Measurements from ENCODE around the gene MAN1A2.
"Not testable (repeated sequence)": the region's sequence is repeated elsewhere in the genome, so short reads cannot be mapped to it uniquely, and the experiment has no call there.

MAN1A2 gene

DNA sequence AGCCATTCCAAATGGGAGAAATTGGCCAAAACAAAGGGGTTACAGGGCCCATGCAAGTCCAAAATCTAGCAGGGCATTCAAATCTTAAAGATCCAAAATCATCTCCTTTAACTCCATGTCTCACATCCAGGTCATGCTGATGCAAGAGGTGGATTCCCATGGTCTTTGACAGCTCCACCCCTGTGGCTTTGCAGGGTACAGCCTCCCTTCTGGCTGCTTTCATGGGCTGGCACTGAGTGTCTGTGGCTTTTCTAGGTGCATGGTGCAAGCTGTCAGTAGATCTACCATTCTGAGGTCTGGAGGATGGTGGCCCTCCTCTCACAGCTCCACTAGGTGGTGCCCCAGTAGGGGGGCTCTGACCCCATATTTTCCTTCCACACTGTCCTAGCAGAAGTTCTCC, 191.2 kb downstream of the MAN1A2 start:
- not testable (repeated sequence) for DNase-seq (ENCODE audit: low read depth)

DNA sequence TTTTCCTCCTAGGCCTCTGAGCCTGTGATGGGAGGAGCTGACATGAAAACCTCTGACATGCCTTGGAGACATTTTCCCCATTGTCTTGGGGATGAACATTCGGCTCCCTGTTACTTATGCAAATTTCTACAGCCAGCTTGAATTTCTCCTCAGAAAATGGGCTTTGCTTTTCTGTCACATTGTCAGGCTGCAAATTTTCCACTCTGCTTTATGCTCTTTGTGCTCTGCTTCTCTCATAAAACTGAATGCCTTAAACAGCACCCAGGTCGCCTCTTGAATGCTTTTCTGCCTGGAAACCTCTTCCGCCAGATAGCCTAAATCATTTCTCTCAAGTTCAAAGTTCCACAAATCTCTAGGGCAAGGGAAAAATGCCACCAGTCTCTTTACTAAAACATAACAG, 191.9 kb downstream of the MAN1A2 start:
- DNase-seq (ENCODE audit: low read depth): no peak

DNA sequence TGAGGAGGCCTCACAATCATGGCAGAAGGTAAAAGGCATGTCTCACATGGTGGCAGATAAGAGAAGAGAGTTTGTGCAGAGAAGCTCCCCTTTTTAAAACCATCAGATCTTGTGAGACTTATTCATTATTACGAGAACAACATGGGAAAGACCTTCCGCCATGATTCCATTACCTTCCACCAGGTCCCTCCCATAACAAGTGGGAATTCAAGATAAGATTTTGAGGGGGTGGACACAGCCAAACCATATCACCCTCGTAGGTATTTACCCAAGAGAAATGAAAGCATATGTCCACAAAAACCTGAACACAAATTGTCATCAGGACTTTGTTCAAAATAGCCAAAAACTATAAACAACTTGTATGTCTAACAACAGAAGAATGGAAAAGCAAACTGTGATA, 192.7 kb downstream of the MAN1A2 start:
- DNase-seq (ENCODE audit: low read depth): no peak

DNA sequence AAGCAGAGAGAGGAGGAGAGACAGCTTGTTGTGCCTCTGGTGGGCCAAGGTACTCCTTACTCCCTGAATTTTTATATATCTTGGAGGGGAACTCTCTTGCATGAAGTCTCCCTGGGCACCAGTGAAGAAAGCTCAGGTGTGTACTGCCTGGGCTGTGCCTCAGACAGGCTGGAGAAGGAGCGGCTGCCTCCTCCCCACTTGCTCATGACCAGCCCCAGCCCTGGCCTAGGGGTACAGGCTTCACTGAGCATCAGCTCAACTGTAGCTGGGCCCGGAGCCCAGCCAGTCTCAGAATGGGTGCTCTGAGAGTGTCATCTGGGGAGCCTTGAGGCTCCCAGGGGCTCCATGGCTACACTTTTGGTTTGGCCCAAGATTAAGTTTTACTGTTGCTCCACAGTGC, 193.8 kb downstream of the MAN1A2 start:
- DNase-seq (ENCODE audit: low read depth): no peak

DNA sequence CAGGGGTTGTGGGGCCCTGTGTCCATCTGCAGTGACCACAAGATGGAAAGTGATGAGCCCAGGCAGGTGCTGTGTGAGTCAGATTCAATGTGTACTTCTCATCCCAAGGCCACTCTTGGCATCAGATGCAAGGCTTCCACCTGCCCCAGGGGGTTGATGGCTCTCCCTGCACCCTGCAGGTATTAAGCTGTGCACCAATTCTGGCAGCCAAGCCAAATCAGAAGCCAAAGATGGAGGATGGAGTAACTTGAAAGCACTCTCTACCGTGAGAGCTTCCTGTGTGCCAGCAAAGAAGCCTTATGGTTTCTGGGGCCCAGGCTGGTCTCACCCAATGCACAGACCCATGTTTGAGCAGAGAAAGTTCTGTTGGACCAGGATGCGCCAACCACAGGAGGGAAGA, 194.3 kb downstream of the MAN1A2 start:
- no peak for DNase-seq (ENCODE audit: low read depth)

DNA sequence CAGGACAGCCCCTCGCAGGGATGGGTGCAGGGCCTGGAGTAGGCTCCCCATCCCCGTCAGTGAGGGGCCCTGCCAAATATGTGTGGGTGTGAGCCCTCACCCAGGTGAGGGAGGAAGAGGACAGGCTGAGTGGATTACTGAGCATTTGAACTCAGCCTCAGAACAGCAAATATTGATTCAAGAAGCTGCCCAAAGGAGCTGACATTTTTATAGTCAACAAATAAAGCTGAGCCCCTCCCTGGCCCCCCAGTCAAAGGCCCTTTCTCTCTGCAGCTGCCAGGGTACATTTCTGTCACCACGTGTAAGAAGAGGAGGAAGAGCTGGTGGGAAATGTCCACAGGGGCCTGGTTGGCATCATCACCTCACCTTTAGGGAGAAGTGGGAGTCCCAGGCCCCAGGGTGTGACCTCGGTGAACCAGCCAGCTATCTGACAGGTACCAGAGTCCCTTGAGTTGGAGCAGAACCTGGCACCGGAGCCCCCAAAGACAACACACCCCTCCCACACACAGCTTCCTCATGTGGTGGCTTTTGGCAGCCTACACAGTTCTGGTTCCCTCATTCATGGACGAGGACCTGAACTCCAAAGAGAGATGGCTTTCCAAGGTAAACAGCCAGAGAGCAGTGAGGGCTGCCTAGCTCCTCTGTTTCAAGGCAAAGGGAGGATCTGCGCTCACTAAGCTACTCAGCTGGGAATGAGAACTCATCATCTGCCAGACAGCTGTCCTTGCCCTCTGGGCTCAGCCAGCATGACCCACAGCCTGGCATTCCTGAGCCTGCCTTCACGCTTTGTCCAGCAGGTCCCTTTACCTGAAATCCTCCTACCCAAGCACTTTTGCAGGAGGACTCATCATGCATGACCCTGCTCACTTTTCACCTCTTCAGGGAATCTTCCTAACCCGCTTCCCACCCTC, 195.6 kb downstream of the MAN1A2 start:
- DNase-seq (ENCODE audit: low read depth): no peak

DNA sequence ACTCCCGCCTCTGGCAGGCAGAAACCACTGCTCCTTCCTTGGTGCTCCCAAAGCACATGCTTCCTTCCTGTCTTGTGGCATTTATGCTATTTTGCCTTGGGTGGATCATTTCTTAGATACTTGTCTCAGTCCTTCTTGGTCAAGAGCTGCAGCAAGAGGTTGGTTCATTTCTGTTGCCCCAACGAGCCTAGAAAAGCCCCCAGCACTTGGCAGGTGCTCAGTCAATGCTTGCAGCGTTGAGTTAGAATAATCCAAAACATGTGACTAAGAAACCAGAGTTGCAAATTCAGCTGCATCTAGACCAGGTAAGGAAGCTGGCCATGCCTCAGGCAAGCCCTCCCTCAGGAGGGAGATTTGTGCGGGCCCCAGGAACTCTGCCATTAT, 196.2 kb downstream of the MAN1A2 start:
- no peak for DNase-seq (ENCODE audit: low read depth)

DNA sequence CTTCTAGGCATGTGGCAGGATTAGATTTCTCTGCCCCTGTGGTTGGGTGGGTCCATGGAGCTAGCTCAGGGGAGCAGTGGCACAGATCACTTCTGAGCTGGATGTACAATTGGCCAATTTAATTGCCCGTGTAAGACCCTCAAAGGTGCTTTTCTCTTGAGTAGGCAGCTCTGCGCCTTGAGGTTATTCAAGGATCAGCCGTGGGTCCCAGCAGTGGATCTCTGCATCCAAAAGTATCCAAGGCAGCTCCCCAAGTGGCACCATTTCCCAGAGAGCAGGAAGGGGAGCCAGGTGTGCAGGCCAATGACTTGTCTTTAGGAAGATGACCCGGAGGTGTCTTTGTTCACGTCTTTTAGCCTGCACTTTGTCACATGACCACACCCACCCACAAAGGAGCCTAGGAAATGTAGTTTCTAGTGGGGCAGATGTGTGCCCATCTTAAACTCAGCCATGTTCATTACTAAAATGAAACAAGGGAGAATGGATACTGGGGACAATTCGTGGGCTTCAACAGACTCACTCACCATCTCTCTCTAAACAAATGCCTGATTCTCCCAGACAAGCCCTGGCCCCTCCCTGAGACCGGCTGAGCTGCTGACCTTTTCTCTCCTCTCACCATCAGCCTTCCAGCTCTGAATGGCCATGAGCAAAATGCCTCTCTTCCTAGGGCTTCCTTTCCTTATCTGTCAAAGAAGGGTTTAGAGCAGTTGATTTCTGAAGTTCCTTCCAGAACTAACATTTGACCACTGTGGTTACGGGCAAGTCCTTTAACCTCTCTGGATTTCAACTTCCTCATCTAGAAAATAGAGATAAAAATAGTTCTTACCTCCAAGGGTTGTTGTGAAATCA, 197.2 kb downstream of the MAN1A2 start:
- DNase-seq (ENCODE audit: low read depth): no peak

DNA sequence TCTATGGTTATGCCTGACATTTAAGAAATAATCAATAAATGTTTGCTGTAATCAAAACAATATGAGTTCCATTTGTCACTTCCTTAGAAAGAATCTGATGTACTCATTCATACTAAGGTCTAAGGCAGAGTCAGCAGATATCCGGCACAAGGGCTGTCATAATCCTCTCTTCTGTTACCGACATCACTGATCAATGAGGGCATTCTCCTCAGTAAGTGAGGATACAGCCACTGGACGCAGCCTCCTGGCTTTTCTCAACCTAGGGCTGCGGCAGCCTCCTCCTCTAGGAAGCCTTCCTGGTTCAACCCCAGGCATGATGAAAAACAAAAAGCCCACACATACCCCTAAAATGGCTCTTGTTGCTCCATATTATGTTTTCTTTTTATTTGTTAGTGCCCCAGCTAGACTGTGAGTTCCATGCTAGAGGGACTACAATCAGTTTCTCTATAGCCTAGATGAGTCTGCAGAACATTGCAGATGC, 197.9 kb downstream of the MAN1A2 start:
- no peak for DNase-seq (ENCODE audit: low read depth)

DNA sequence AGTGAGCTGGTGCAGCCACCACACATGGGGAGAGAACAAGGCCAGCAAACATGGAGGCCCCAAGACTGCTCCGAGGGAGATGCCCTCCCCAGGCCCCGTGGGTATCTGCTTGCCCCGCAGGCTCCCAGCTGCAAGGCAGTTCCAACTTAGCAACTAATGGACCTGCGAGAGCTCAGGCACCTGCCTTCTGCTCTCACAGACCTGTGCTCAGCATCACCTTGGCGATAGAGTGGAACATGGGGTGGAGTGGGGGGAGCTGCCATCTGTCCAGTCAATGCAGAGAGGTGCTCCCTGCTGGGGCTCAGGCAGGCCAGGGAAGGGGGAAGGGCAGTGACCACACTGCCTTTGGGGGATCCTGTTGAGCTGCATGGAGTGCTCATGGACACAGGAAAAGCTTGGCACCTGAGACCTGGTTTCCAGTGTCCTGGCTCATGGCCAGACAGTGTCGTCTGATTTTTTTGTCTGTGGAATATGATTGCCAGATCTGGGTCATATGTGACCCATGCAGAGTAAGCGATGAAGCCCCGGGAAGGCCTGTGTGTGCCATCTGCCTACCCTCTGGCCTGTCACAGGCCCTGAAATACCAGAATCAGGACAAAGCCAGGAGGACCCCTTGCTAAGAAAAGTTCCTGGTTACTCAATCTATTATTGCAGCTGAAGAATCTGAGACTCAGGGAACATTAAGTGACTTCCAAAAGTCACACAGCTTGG, 198.7 kb downstream of the MAN1A2 start:
- no peak for DNase-seq (ENCODE audit: low read depth)

DNA sequence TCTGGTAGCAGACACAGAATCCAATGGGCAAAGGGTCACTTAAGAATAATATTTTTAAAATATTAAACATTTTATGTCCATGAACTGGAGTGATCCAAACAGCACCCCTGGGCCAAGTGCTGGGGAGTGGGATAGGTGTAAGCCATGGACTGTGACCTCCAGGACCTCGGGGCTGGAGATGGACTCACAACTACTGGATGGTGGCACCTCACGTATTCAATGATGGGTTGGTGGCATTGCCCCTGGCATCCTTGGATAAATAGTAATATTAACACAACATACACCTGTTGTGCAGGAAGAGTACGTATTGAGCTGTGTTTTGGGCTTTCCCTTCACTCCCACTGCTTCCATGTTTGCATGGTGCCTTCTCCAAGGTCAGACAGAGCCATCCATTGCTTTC, 199.3 kb downstream of the MAN1A2 start:
- no peak for DNase-seq (ENCODE audit: low read depth)

DNA sequence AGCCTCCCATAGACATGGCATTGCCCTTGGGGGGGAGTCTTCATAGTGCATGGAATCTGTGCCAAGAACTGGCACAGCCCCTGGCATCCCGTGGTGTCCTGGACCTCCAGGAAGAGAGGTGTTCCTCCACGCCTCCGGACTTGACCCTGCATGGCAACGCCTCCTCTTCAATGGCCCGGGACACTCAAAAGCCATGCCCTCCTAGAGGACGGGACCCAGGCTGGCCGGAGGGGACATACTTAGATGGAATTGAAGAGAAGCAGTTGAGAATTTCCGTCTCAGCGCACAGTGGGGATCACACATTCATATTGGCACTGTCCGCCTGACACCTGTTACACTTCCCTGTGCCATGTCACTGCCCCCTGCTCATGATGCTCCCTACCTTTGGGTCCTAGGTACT, 200.2 kb downstream of the MAN1A2 start:
- DNase-seq (ENCODE audit: low read depth): no peak

DNA sequence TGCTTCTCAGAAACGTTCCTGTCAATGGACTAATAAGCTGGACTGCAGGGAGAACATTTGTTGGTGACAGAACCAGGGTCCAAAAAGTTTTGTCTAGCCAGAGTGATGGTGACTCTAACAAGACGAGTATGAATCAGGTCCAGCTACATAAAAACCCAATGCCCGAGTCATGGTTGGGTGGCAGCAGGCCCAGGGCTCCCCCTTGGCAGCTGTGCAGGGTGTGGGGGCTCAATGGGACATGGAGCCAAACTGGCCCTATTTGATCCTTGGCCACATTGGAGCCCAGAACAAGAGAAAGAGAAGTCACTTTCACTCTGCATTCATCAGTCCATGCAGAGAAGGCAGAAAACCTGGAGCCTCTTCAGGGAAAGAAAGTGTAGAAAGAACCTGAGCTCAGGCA, 200.7 kb downstream of the MAN1A2 start:
- DNase-seq (ENCODE audit: low read depth): no peak

DNA sequence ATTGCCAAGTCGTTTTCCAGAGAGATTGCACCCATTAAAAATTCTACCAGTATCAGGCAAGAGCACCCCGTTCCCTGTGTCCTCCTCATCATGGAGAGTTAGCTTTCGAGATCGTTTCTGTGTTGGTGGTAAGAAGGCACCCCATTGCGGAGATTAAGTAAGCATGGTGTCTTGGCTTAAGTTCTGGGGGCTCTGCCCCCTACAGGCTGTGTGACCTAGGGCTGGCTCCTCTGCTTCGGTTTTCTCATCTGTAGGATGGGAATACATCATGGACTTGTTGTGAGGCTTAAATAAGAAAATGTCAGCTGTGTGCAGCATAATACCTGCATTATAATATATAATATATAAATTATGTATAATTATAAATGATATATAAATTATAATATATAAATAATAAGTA, 201.8 kb downstream of the MAN1A2 start:
- DNase-seq (ENCODE audit: low read depth): no peak

DNA sequence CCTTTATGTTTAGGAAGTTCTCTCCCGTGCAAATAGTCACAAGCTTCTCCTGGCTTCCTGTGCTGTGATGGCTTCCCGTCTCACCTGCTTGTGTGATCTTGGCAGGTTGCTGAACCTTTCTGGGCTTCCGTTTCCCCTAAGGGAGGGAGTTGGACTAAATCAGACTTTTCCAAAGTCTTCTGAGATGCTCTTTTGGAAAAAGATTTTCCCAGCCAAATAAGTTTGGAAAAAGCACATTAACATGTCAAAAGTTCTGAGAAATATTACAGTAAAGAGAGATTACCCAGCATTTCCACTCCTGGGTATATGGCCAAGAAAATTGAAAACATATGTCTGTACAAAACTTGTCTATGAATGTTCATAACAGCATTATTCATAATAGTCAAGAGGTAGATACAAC, 202.6 kb downstream of the MAN1A2 start:
- DNase-seq (ENCODE audit: low read depth): no peak

DNA sequence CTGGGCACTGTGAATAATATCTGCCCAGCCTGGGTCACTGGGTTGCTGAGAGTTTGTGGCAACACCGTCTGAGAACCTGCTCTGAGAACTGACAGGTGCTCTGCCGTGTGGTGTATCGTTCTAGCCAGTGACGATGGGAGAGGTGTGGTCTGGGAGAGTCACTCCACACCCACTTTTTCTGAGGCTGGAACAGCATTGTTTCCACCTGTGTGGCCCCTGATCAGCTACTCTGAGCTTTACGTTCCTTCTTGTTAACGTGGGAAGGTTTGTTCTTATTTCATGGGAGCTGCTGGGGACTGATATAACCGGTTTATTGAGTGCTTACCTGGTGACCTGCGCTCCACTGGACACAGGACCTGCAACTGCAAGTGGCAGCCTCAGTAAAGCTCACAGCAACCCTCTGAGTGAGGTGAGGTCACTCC, 203.8 kb downstream of the MAN1A2 start:
- DNase-seq (ENCODE audit: low read depth): no peak

DNA sequence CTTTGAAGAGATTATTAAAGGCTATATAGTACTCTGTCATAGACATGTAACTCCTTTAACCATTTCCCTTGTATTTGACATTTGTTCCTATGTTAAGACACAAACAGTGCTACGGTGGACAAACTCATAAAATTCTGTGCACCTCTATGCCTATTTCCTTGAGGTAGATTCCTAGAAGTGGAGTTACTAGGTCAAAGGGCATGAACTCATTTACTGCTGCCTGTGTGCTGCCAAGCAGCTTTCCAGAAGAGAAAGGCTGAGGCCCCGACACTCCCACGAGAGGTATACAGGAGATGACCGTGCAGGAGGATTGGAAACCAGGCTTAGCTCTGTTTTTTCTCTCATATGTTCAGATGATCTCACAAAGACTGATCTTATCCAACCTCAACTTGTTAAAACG, 204.2 kb downstream of the MAN1A2 start:
- DNase-seq (ENCODE audit: low read depth): no peak

DNA sequence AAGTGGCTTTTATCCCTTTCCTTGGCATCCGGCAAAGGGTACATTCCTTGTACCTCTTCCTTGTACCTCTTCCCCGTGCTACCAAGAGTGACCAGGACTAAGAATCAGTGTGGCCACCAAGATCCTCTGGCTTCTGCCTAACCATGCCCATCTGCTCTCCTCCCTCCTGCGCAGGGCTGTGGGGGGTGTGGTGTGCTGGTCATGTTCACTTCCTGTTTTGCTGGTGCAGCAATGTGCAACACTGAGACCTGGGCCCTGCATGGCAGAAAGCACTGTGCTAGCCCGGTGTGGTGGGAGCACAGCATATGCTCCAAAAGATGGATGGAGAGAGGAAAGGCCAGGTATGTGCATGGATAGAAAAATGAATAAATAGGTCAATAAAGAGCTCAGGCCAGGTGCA, 205.3 kb downstream of the MAN1A2 start:
- DNase-seq (ENCODE audit: low read depth): no peak

DNA sequence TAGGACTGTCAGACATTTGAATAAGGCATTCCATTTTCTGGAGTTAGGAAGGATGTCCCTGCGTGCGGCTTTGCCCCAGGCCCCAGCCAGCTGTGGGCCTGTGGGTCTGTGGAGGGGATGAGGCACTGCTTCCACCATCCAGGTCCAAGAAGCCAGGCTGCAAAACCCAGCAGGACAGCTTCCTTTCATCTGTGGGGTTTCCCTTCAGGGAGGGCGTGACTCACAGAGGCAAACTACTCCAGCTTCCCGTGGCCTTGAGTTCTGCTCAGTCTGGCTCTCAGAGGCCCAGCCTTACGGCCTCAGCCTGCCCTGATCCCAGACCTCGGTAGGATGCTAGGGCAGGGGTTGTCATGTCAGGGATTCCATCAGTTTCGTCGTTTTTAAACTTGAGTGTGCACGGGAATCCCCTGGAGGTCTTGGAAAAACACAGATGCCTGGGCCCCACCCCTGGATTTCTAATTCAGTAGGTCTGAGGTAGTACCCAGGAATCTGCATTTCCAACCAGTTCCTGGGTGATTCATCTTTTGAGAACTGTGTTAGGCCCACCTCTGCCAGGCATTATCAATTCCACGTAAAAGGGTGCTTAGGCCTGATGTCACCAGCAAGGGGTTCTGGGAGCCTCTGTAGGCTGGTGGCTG, 206.3 kb downstream of the MAN1A2 start:
- DNase-seq (ENCODE audit: low read depth): no peak

DNA sequence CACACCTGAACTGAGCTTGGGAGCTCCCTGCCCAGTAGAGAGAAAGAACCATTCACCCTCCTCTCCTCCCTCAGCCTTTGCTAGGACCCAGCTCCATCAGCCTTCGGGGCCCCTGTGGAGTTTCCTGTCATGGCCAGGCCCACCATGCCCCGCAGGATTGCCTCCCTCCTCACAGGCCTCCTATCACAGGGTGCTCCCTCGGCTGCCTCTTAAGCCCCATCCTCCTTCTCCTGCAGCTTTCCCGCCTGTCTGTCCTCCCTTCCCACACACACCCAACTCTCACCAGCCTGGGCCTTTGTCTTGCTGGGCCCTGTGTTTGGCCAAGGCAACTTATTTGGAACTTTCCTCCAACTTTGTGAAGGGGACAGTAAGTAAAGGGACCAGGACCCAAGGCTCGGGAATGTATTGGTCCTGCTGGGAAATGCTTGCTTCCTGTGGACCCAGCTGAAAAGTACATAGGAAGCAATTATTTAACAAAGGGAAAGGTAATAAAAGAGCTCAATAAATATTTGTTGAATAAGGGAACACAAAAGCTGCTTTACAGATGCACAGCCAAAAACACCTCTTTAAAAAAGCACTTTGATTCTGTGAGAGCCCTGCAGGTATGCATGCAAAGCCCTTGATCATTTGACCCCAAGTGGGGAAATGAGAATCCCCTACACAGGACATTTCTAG, 207.0 kb downstream of the MAN1A2 start:
- no peak for DNase-seq (ENCODE audit: low read depth)

DNA sequence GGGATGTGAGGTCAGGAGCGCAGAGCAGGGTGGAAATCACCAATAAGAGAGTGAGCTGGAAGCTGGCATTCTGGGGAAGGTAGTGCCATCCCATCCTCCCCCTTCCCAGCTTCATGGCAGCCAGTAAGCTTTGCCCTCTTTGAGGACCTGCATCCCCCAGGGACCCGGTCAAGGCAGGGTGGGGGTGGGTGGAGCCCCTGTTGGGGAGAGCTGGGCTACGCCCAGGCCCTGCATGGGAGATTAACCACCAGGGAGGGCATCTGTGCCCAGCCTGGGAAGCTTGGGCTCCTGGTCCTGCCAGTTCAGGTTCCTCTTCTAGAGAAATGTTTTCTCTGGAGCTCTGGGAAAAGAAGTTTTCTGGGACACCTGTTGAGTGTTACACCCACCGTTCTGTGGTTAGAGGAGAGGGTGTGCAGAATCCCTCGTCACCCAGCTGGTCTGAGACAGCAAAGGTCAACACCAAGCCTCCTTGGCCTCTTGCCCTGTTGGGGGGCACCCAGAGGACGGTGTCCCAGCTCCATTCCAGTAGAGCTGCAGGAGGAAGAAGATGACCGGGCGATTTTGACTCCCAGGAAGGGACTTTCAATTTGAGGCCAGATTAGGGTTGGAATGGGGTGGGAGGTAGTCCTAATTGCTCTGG, 208.5 kb downstream of the MAN1A2 start:
- no peak for DNase-seq (ENCODE audit: low read depth)
